Ectodermal cell (in vitro differentiated cells): ENCODE results near the gene FMNL2.

Experiments
- H3K27ac ChIP-seq: 2 replicates; pipeline ENCODE4 v1.7.0; 2013; ENCODE audit warnings: mild to moderate bottlenecking, low read depth, low read length; ENCODE audit not compliant: insufficient read depth, poor library complexity, severe bottlenecking
- H3K27me3 ChIP-seq: 2 replicates; pipeline ENCODE4 v1.7.0; 2013; ENCODE audit warnings: mild to moderate bottlenecking, low read length; ENCODE audit not compliant: insufficient read depth, control insufficient read depth, poor library complexity, severe bottlenecking
- H3K36me3 ChIP-seq: one replicate; pipeline ENCODE4 v1.7.0; 2013; ENCODE audit warnings: low read length; ENCODE audit not compliant: control insufficient read depth, insufficient read depth
- H3K4me1 ChIP-seq: one replicate; pipeline ENCODE4 v1.7.0; 2013; ENCODE audit warnings: low read length; ENCODE audit not compliant: control insufficient read depth, insufficient read depth
- H3K4me3 ChIP-seq: 2 replicates; pipeline ENCODE4 v1.7.0; 2013; ENCODE audit warnings: low read depth, low read length, control low read depth; ENCODE audit not compliant: insufficient read depth
- H3K9me3 ChIP-seq: 2 replicates; pipeline ENCODE4 v1.7.0; 2013; ENCODE audit warnings: mild to moderate bottlenecking, low read length, moderate library complexity; ENCODE audit not compliant: control insufficient read depth
- WGBS, 2 experiments: methylation state at CpG; one replicate each; pipeline ENCODE4 v1.1.7; 2013; ENCODE audit warnings: missing lambda C conversion rate in 2 of 2; 5-methylcytosine and 5-hydroxymethylcytosine counted together

The FMNL2 gene

GRCh38 chr2:152603166-152603565, 268.2 kb downstream of the FMNL2 start:
- WGBS, 2 experiments, result 86 to 98% methylated on average over 2 to 3 of the region's 3 CpGs
- peaks cover 21% of the 10 kb centered on the region for H3K4me1 ChIP-seq
- no peak overlapping the region for H3K4me3 ChIP-seq
- no peaks in the 10 kb centered on the region for H3K36me3 ChIP-seq
- no peaks in the 10 kb centered on the region for H3K27me3 ChIP-seq
- H3K27ac ChIP-seq, result no peak overlapping the region
- no peaks in the 10 kb centered on the region for H3K9me3 ChIP-seq

- Histone ChIP-seq H3K4me1 (peaks cover 6% of the 10 kb centered on the region), H3K36me3 (no peaks in the 10 kb centered on the region), H3K27ac (no peak overlapping the region), H3K9me3 (no peaks in the 10 kb centered on the region), H3K4me3 (no peak overlapping the region), H3K27me3 (no peaks in the 10 kb centered on the region)
- WGBS, 2 experiments, result 100% methylated on average over 1 of the region's 1 CpG
Observed at GRCh38 chr2:152606081-152606480, 271.1 kb downstream of the FMNL2 start.

GRCh38 chr2:152606941-152607340, 272.0 kb downstream of the FMNL2 start:
- Histone ChIP-seq H3K27ac (no peak overlapping the region), H3K36me3 (no peaks in the 10 kb centered on the region), H3K4me3 (no peak overlapping the region), H3K9me3 (no peaks in the 10 kb centered on the region), H3K4me1 (peaks cover 6% of the 10 kb centered on the region), H3K27me3 (no peaks in the 10 kb centered on the region)
- 94 to 96% methylated on average over 1 to 2 of the region's 2 CpGs for WGBS, 2 experiments

- 93 to 96% methylated on average over 7 of the region's 7 CpGs for WGBS, 2 experiments
Observed at GRCh38 chr2:152607793-152608300, 272.9 kb downstream of the FMNL2 start.

GRCh38 chr2:152609154-152609553, 274.2 kb downstream of the FMNL2 start:
- no peak overlapping the region for H3K27ac ChIP-seq
- H3K9me3 ChIP-seq, result no peaks in the 10 kb centered on the region
- 93 to 96% methylated on average over 2 of the region's 2 CpGs for WGBS, 2 experiments
- no peak overlapping the region for H3K4me3 ChIP-seq
- H3K36me3 ChIP-seq, result peaks cover 5% of the 10 kb centered on the region
- H3K4me1 ChIP-seq, result no peaks in the 10 kb centered on the region
- H3K27me3 ChIP-seq, result no peaks in the 10 kb centered on the region

More at GRCh38 chr2:152607793-152608300, 272.9 kb downstream of the FMNL2 start:
- Histone ChIP-seq H3K27ac (no peak overlapping the region), H3K9me3 (no peaks in the 10 kb centered on the region), H3K36me3 (peaks cover 5% of the 10 kb centered on the region), H3K4me3 (no peak overlapping the region), H3K27me3 (no peaks in the 10 kb centered on the region), H3K4me1 (peaks cover 2% of the 10 kb centered on the region)

- no peaks in the 10 kb centered on the region for H3K9me3 ChIP-seq
- H3K27ac ChIP-seq, result no peak overlapping the region
- H3K36me3 ChIP-seq, result peaks cover 5% of the 10 kb centered on the region
- 90 to 91% methylated on average over 1 of the region's 1 CpG for WGBS, 2 experiments
- no peaks in the 10 kb centered on the region for H3K27me3 ChIP-seq
- H3K4me3 ChIP-seq, result no peak overlapping the region
- no peaks in the 10 kb centered on the region for H3K4me1 ChIP-seq
Observed at GRCh38 chr2:152609699-152610098, 274.7 kb downstream of the FMNL2 start.

GRCh38 chr2:152611458-152612231, 276.7 kb downstream of the FMNL2 start:
- no peaks in the 10 kb centered on the region for H3K27me3 ChIP-seq
- H3K27ac ChIP-seq, result no peak overlapping the region
- H3K4me3 ChIP-seq, result no peak overlapping the region
- peaks cover 5% of the 10 kb centered on the region for H3K36me3 ChIP-seq
- no peaks in the 10 kb centered on the region for H3K9me3 ChIP-seq
- H3K4me1 ChIP-seq, result no peaks in the 10 kb centered on the region
- WGBS, 2 experiments, result 95 to 96% methylated on average over 5 of the region's 5 CpGs

GRCh38 chr2:152613235-152613634, 278.3 kb downstream of the FMNL2 start:
- Histone ChIP-seq H3K4me1 (no peaks in the 10 kb centered on the region), H3K9me3 (no peaks in the 10 kb centered on the region), H3K36me3 (peaks cover 5% of the 10 kb centered on the region), H3K27me3 (no peaks in the 10 kb centered on the region), H3K4me3 (no peak overlapping the region), H3K27ac (no peak overlapping the region)
- 83 to 97% methylated on average over 1 to 2 of the region's 2 CpGs for WGBS, 2 experiments

- Histone ChIP-seq H3K4me1 (no peaks in the 10 kb centered on the region), H3K27ac (no peak overlapping the region), H3K4me3 (no peak overlapping the region), H3K9me3 (no peaks in the 10 kb centered on the region), H3K36me3 (peaks cover 15% of the 10 kb centered on the region), H3K27me3 (no peaks in the 10 kb centered on the region)
- 97 to 99% methylated on average over 5 of the region's 5 CpGs for WGBS, 2 experiments
Observed at GRCh38 chr2:152615177-152615576, 280.2 kb downstream of the FMNL2 start.

GRCh38 chr2:152617456-152618192, 282.6 kb downstream of the FMNL2 start:
- Histone ChIP-seq H3K9me3 (no peaks in the 10 kb centered on the region), H3K27ac (no peak overlapping the region), H3K36me3 (peaks cover 21% of the 10 kb centered on the region), H3K4me1 (no peaks in the 10 kb centered on the region), H3K4me3 (no peak overlapping the region), H3K27me3 (no peaks in the 10 kb centered on the region)
- 98 to 100% methylated on average over 4 of the region's 4 CpGs for WGBS, 2 experiments
